Measurements from ENCODE around the gene RAB11FIP4.

- TF ChIP-seq POLR2A (IDR thresholded peaks at IDR 0.05) (no peak), POLR2AphosphoS5 (IDR thresholded peaks at IDR 0.05) (no peak), EP300 (IDR thresholded peaks at IDR 0.05) (no peak)
- TF ChIP-seq, protein P1, sequence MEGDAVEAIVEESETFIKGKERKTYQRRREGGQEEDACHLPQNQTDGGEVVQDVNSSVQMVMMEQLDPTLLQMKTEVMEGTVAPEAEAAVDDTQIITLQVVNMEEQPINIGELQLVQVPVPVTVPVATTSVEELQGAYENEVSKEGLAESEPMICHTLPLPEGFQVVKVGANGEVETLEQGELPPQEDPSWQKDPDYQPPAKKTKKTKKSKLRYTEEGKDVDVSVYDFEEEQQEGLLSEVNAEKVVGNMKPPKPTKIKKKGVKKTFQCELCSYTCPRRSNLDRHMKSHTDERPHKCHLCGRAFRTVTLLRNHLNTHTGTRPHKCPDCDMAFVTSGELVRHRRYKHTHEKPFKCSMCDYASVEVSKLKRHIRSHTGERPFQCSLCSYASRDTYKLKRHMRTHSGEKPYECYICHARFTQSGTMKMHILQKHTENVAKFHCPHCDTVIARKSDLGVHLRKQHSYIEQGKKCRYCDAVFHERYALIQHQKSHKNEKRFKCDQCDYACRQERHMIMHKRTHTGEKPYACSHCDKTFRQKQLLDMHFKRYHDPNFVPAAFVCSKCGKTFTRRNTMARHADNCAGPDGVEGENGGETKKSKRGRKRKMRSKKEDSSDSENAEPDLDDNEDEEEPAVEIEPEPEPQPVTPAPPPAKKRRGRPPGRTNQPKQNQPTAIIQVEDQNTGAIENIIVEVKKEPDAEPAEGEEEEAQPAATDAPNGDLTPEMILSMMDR (IDR thresholded peaks at IDR 0.05) = no peak
Observed at GRCh38 chr17:31580316-31580705, 188.8 kb downstream of the RAB11FIP4 start.

Data from suprapubic skin (tissue), 4 donors.